Peyer's patch (tissue), 4 donors: ENCODE results near the gene TMSB10.

ENCODE experiments used
- POLR2A ChIP-seq, 2 donors: fragments of 450-650 bp; IDR thresholded peaks; one replicate each; pipeline ENCODE4 v1.5.1; 2017; ENCODE audit warnings: antibody characterized with exemption in 2 of 2, mild to moderate bottlenecking in 2 of 2, moderate library complexity in 2 of 2
- TF ChIP-seq, protein P1 (sequence below), 6 experiments: fragments of 450-650 bp in 4 of 6; fragments of 200-600 bp in 2 of 6; sonication (generic) in 1 of 6; IDR thresholded peaks; one replicate each; pipeline ENCODE4 v1.5.1; 2017 to 2019; ENCODE audit warnings: antibody characterized with exemption in 6 of 6, mild to moderate bottlenecking in 3 of 6, moderate library complexity in 1 of 6

DNA sequence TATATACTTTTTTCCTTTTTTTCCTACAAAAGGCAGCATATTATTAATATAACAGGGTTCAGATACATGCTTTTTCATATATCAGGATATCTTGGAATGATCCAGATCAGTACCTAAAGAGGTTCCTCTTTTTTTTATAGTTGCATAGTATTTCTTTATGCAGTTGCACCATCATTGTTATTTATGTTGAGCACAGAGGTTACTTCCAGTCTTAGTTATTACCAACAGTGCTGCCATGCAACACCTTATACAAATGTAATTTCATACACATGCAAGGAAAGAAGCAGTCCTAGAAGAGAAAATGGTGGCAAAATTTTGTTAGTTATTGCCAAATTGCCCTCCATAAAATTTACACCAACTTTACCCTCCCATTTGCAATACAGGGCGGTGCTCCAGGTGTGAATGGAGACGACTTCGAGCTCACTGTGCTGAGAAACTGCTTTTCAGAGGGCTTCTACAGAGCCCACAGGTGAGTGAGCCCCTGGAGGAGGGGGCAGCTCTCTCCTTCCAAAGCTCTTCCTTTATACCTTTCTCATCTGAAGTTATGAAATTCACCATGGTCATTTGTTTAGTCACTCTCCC is 35.5 kb downstream of the TMSB10 start:
- TF ChIP-seq, protein P1, sequence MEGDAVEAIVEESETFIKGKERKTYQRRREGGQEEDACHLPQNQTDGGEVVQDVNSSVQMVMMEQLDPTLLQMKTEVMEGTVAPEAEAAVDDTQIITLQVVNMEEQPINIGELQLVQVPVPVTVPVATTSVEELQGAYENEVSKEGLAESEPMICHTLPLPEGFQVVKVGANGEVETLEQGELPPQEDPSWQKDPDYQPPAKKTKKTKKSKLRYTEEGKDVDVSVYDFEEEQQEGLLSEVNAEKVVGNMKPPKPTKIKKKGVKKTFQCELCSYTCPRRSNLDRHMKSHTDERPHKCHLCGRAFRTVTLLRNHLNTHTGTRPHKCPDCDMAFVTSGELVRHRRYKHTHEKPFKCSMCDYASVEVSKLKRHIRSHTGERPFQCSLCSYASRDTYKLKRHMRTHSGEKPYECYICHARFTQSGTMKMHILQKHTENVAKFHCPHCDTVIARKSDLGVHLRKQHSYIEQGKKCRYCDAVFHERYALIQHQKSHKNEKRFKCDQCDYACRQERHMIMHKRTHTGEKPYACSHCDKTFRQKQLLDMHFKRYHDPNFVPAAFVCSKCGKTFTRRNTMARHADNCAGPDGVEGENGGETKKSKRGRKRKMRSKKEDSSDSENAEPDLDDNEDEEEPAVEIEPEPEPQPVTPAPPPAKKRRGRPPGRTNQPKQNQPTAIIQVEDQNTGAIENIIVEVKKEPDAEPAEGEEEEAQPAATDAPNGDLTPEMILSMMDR (IDR thresholded peaks at IDR 0.05), result no peak
- TF ChIP-seq POLR2A (IDR thresholded peaks at IDR 0.05), result no peak
